ENCODE measurements around the gene MLH1. TPM values are rescaled to one million over a fixed set of nuclear protein-coding genes. Genes with fewer than 3 reads are reported as not detected.

Gene MLH1
- total and polyA plus RNA-seq, 2 donors (not counting 1 experiment from before 2014, with no cell fraction given): 34.4 to 62.3 TPM

DNA sequence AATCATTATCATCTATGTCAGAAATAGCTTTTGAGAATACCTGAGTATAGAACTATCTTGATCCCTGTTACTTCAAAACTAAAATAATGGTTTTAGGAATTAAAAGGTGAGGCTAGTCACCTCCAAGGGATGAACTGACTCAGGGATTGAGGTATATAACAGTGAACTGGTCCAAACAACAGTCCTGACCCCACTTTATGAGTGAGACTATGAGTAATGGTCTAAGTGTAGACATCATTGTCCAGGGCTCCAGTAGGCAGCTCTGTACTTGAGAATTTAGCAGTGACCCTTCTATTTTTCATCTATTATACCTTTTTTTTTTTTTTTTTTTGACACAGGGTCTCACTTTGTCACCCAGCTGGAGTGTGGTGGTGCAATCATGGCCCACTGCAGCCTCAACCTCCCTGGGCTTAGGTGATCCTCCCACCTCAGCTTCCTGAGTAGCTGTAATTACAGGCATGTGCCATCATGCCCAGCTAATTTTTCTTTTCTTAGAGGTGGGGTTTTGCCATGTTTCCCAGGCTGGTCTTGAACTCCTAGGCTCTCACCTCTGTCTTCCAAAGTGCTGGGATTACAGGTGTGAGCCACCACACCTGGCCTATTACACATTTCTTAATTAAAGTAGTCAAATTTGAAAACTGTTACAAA lies 36.3 kb downstream of the MLH1 start:
- H3K79me2 ChIP-seq (ENCODE audit: control insufficient read depth, insufficient read depth, low read length): no peaks in the 10 kb centered on the region
- no peaks in the 10 kb centered on the region for H3K27me3 ChIP-seq (ENCODE audit: control insufficient read depth, insufficient read depth, low read length)
- no peak for TF ChIP-seq EZH2 (IDR thresholded peaks at IDR 0.05; ENCODE audit: low read length, missing control alignments)
- TF ChIP-seq, protein P1, sequence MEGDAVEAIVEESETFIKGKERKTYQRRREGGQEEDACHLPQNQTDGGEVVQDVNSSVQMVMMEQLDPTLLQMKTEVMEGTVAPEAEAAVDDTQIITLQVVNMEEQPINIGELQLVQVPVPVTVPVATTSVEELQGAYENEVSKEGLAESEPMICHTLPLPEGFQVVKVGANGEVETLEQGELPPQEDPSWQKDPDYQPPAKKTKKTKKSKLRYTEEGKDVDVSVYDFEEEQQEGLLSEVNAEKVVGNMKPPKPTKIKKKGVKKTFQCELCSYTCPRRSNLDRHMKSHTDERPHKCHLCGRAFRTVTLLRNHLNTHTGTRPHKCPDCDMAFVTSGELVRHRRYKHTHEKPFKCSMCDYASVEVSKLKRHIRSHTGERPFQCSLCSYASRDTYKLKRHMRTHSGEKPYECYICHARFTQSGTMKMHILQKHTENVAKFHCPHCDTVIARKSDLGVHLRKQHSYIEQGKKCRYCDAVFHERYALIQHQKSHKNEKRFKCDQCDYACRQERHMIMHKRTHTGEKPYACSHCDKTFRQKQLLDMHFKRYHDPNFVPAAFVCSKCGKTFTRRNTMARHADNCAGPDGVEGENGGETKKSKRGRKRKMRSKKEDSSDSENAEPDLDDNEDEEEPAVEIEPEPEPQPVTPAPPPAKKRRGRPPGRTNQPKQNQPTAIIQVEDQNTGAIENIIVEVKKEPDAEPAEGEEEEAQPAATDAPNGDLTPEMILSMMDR (conservative IDR thresholded peaks at IDR 0.05 in 1 of 2, IDR thresholded peaks at IDR 0.05 in 1 of 2; ENCODE audit: low read depth in 1 of 2, low read length in 2 of 2): no peak
- H3K4me3 ChIP-seq (replicated peaks in 1 of 4; ENCODE audit: control extremely low read depth in 1 of 4, insufficient read depth in 1 of 4, low read depth in 3 of 4, low read length in 4 of 4): no peak overlapping the region
- no peaks in the 10 kb centered on the region for H4K20me1 ChIP-seq (ENCODE audit: control insufficient read depth, extremely low read depth, insufficient read depth, low read length)
- no peak overlapping the region for H3K9ac ChIP-seq (ENCODE audit: insufficient read depth, low read length)
- peaks cover 2% of the 10 kb centered on the region for H3K4me1 ChIP-seq (ENCODE audit: control insufficient read depth, extremely low read depth, insufficient read depth, low read length)
- no peak overlapping the region for H2AFZ ChIP-seq (ENCODE audit: low read length)
- no peak overlapping the region for H3K27ac ChIP-seq (ENCODE audit: insufficient read depth, low read length)
- H3K4me2 ChIP-seq (ENCODE audit: extremely low read depth, insufficient read depth, low read length): no peak overlapping the region
- H3K9me3 ChIP-seq (ENCODE audit: control insufficient read depth, insufficient read depth, low read depth, low read length): no peaks in the 10 kb centered on the region
- peak in 1 of 2 donors; percentile 15 for DNase-seq (ENCODE audit: low read depth in 2 of 2)
- peaks cover 9% of the 10 kb centered on the region for H3K36me3 ChIP-seq (ENCODE audit: control insufficient read depth, insufficient read depth, low read length)

DNA sequence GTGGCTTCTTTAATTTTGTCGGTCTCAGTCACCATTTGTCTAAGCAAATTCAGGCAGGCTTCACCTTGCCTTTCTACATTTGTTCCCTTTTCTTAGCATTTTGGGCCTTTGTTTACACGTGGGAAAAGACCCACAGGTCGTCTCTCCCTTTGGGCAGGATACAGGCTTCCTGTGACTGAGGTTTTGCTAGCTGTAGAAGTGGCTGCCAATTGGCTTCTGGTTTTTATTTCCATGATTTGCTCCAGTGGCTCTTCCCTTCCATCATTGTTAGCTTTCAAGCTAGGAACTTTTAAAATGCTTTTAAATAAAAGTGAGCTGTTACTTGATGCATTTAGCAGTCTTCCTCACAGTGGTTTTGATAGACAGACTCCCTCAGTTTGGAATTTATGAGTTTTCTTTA lies 37.3 kb downstream of the MLH1 start:
- Histone ChIP-seq H3K4me1 (ENCODE audit: control insufficient read depth, extremely low read depth, insufficient read depth, low read length) (peaks cover 2% of the 10 kb centered on the region), H3K36me3 (ENCODE audit: control insufficient read depth, insufficient read depth, low read length) (peaks cover 9% of the 10 kb centered on the region), H3K27me3 (ENCODE audit: control insufficient read depth, insufficient read depth, low read length) (no peaks in the 10 kb centered on the region), H3K4me2 (ENCODE audit: extremely low read depth, insufficient read depth, low read length) (no peak overlapping the region), H3K9ac (ENCODE audit: insufficient read depth, low read length) (no peak overlapping the region), H4K20me1 (ENCODE audit: control insufficient read depth, extremely low read depth, insufficient read depth, low read length) (no peaks in the 10 kb centered on the region), H3K27ac (ENCODE audit: insufficient read depth, low read length) (no peak overlapping the region), H2AFZ (ENCODE audit: low read length) (no peak overlapping the region), H3K79me2 (ENCODE audit: control insufficient read depth, insufficient read depth, low read length) (no peaks in the 10 kb centered on the region), H3K4me3 (replicated peaks in 1 of 4; ENCODE audit: control extremely low read depth in 1 of 4, insufficient read depth in 1 of 4, low read depth in 3 of 4, low read length in 4 of 4) (no peak overlapping the region), H3K9me3 (ENCODE audit: control insufficient read depth, insufficient read depth, low read depth, low read length) (no peaks in the 10 kb centered on the region)
- DNase-seq (ENCODE audit: low read depth in 2 of 2): no peak
- TF ChIP-seq, protein P1 (conservative IDR thresholded peaks at IDR 0.05 in 1 of 2, IDR thresholded peaks at IDR 0.05 in 1 of 2; ENCODE audit: low read depth in 1 of 2, low read length in 2 of 2): no peak
- TF ChIP-seq EZH2 (IDR thresholded peaks at IDR 0.05; ENCODE audit: low read length, missing control alignments): no peak

DNA sequence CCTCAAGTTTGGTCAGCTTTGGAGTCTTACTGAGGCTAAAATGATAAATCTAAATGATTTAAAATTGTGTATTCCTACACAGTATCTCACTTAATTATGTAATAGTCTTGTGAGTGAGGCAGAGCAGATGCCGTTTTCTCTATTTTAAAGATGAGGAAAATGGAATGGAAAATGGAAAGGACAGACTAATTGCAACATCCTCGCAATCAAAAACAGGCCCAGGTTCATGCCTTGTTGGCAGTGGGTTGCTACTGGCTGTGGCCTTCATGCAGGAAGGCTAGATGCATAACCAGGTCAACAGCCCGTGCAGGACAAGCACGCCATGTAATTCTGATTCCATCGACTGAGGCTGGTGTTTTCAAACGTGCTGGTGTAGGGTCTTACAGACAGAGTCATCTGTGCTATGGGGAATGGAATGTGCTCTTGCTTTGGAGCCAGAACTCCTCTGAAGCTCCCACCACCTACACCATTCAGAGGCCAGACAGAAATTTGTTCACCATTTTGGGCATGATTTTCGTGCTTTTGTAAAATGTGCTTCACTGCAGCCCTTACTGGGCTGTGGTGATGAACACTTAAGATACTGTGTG lies 37.9 kb downstream of the MLH1 start:
- Histone ChIP-seq H3K9ac (ENCODE audit: insufficient read depth, low read length) (no peak overlapping the region), H3K79me2 (ENCODE audit: control insufficient read depth, insufficient read depth, low read length) (no peaks in the 10 kb centered on the region), H3K4me3 (replicated peaks in 1 of 4; ENCODE audit: control extremely low read depth in 1 of 4, insufficient read depth in 1 of 4, low read depth in 3 of 4, low read length in 4 of 4) (no peak overlapping the region), H3K27me3 (ENCODE audit: control insufficient read depth, insufficient read depth, low read length) (no peaks in the 10 kb centered on the region), H2AFZ (ENCODE audit: low read length) (no peak overlapping the region), H3K27ac (ENCODE audit: insufficient read depth, low read length) (no peak overlapping the region), H3K4me1 (ENCODE audit: control insufficient read depth, extremely low read depth, insufficient read depth, low read length) (peaks cover 2% of the 10 kb centered on the region), H3K4me2 (ENCODE audit: extremely low read depth, insufficient read depth, low read length) (no peak overlapping the region), H3K9me3 (ENCODE audit: control insufficient read depth, insufficient read depth, low read depth, low read length) (no peaks in the 10 kb centered on the region), H3K36me3 (ENCODE audit: control insufficient read depth, insufficient read depth, low read length) (peaks cover 5% of the 10 kb centered on the region), H4K20me1 (ENCODE audit: control insufficient read depth, extremely low read depth, insufficient read depth, low read length) (no peaks in the 10 kb centered on the region)
- peak in 1 of 2 donors; percentile 55 for DNase-seq (ENCODE audit: low read depth in 2 of 2)
- no peak for TF ChIP-seq EZH2 (IDR thresholded peaks at IDR 0.05; ENCODE audit: low read length, missing control alignments)
- TF ChIP-seq, protein P1 (conservative IDR thresholded peaks at IDR 0.05 in 1 of 2, IDR thresholded peaks at IDR 0.05 in 1 of 2; ENCODE audit: low read depth in 1 of 2, low read length in 2 of 2): no peak

All from fibroblast of lung (primary cell).